Thoracic aorta (tissue), 2 donors: ENCODE measurements around the gene NAGA. TPM values are rescaled to one million over a fixed set of nuclear protein-coding genes. Genes with fewer than 3 reads are reported as not detected.
"Not testable (repeated sequence)": the region's sequence is repeated elsewhere in the genome, so short reads cannot be mapped to it uniquely, and the experiment has no call there.

Experiments
- ATAC-seq: fragments of 150-250 bp; one replicate; pipeline ENCODE4 v1.8.0; 2017; ENCODE audit warnings: low read depth; ENCODE audit not compliant: insufficient number of reproducible peaks, low FRiP score
- DNase-seq: peaks from one replicate; pipeline ENCODE4 v3.0.0-alpha.2; 2020; ENCODE audit warnings: low spot score
- H3K27ac ChIP-seq, 2 donors: fragments of 200-600 bp; sonication (generic); 1 replicate in 1 of 2; 2 replicates in 1 of 2; pipeline ENCODE4 v1.5.1; 2016; ENCODE audit warnings: mild to moderate bottlenecking in 2 of 2, moderate library complexity in 2 of 2
- H3K27me3 ChIP-seq: fragments of 200-600 bp; sonication (generic); replicated peaks from 2 replicates; pipeline ENCODE4 v1.6.0; 2016; ENCODE audit warnings: mild to moderate bottlenecking; ENCODE audit not compliant: insufficient read depth
- H3K36me3 ChIP-seq: fragments of 200-600 bp; sonication (generic); one replicate; pipeline ENCODE4 v1.5.1; 2016
- H3K4me1 ChIP-seq, 2 donors: fragments of 200-600 bp; sonication (generic); 1 replicate in 1 of 2; 2 replicates in 1 of 2; pipeline versions ENCODE4 v1.5.1 to v1.6.0; 2016; ENCODE audit warnings: low read depth in 2 of 2, mild to moderate bottlenecking in 1 of 2; ENCODE audit not compliant: control insufficient read depth in 1 of 2
- H3K4me3 ChIP-seq: fragments of 200-600 bp; sonication (generic); 2 replicates; pipeline ENCODE4 v1.5.1; 2016; ENCODE audit warnings: mild to moderate bottlenecking
- H3K9me3 ChIP-seq: fragments of 200-600 bp; sonication (generic); 2 replicates; pipeline ENCODE4 v1.5.1; 2016
- CTCF ChIP-seq: fragments of 200-600 bp; sonication (generic); IDR thresholded peaks from one replicate; pipeline ENCODE4 v1.5.1; 2019; ENCODE audit warnings: antibody characterized with exemption
- total RNA-seq, 2 donors: library from RNA; depleted of rRNA; stranded (reverse); fragments of >200 nt; gene quantifications; one replicate each; pipeline versions ENCODE4 v1.1.0 to v1.2.3, GENCODE V29; 2016

The NAGA gene
- total RNA-seq, 2 donors from 2014 or later: 41.7 to 52.7 TPM

GRCh38 chr22:42074132-42074811, 3.7 kb upstream of the NAGA start, which contains the start of gene PHETA2:
PHETA2 (plus strand) TSS chr22:42074248; CDS start chr22:42077294, 3,046 bp downstream.
- H3K27ac ChIP-seq: peak within 1 kb of the TSS; percentile 86 to 88
- no peaks in the 10 kb centered on the region for H3K9me3 ChIP-seq
- DNase-seq (no peak), ATAC-seq (no peak)
- H3K4me1 ChIP-seq: peaks cover 20 to 62% of the 10 kb centered on the region in 2 donors
- peak; percentile 60 for TF ChIP-seq CTCF
- no peaks in the 10 kb centered on the region for H3K36me3 ChIP-seq
- H3K27me3 ChIP-seq: no peaks in the 10 kb centered on the region
- H3K4me3 ChIP-seq: peak within 1 kb of the TSS; percentile 90

GRCh38 chr22:42073621-42074041, 3.0 kb upstream of the NAGA start:
- TF ChIP-seq CTCF: no peak

GRCh38 chr22:42072606-42073330, 2.2 kb upstream of the NAGA start:
- no peaks in the 10 kb centered on the region for H3K27me3 ChIP-seq
- no peak overlapping the region for H3K4me3 ChIP-seq
- TF ChIP-seq CTCF: no peak
- DNase-seq (no peak), ATAC-seq (no peak)
- no peak overlapping the region for H3K27ac ChIP-seq
- H3K4me1 ChIP-seq: peaks cover 12 to 49% of the 10 kb centered on the region in 2 donors
- no peaks in the 10 kb centered on the region for H3K36me3 ChIP-seq
- no peaks in the 10 kb centered on the region for H3K9me3 ChIP-seq

More at GRCh38 chr22:42073621-42074041, 3.0 kb upstream of the NAGA start:
- H3K4me3 ChIP-seq: peak overlapping the region; percentile 90
- no peak for ATAC-seq
- DNase-seq: no peak
- H3K36me3 ChIP-seq: no peaks in the 10 kb centered on the region
- H3K27ac ChIP-seq: peak overlapping the region; percentile 86 to 88
- H3K27me3 ChIP-seq: no peaks in the 10 kb centered on the region
- H3K9me3 ChIP-seq: no peaks in the 10 kb centered on the region
- peaks cover 15 to 58% of the 10 kb centered on the region in 2 donors for H3K4me1 ChIP-seq

GRCh38 chr22:42071508-42071907, 896 bp upstream of the NAGA start:
- not testable (repeated sequence) for H3K9me3 ChIP-seq, DNase-seq, ATAC-seq, H3K27me3 ChIP-seq
- Histone ChIP-seq H3K36me3 (peaks cover 11% of the 10 kb centered on the region), H3K4me3 (peak overlapping the region; percentile 85), H3K4me1 (peaks cover 12 to 44% of the 10 kb centered on the region in 2 donors), H3K27ac (peak overlapping the region; percentile 69 to 87)

GRCh38 chr22:42069801-42070516, 653 bp downstream of the NAGA start:
- no peak for DNase-seq
- Histone ChIP-seq H3K4me3 (peak overlapping the region; percentile 85), H3K36me3 (peaks cover 17% of the 10 kb centered on the region), H3K27me3 (no peaks in the 10 kb centered on the region), H3K4me1 (peaks cover 9 to 37% of the 10 kb centered on the region in 2 donors), H3K9me3 (no peaks in the 10 kb centered on the region), H3K27ac (peak overlapping the region; percentile 69 to 87)
- ATAC-seq: no peak
- no peak for TF ChIP-seq CTCF
